ENCODE results near the gene TMEM135.

TMEM135 gene

GRCh38 chr11:87347854-87348253 lies 310.1 kb downstream of the TMEM135 start:
- no peak overlapping the region for H3K4me3 ChIP-seq (ENCODE audit: low read length)
- no peak for TF ChIP-seq ZNF274 (IDR thresholded peaks at IDR 0.05; ENCODE audit: low read depth, low read length)

- TF ChIP-seq ZNF274 (IDR thresholded peaks at IDR 0.05; ENCODE audit: low read depth, low read length), result no peak
- H3K4me3 ChIP-seq (ENCODE audit: low read length), result no peak overlapping the region
Observed at GRCh38 chr11:87351676-87352075, 313.9 kb downstream of the TMEM135 start.

GRCh38 chr11:87352759-87353707 lies 315.3 kb downstream of the TMEM135 start:
- TF ChIP-seq ZNF274 (IDR thresholded peaks at IDR 0.05; ENCODE audit: low read depth, low read length), result no peak
- no peak overlapping the region for H3K4me3 ChIP-seq (ENCODE audit: low read length)

- H3K4me3 ChIP-seq (ENCODE audit: low read length), result no peak overlapping the region
Observed at GRCh38 chr11:87353771-87354345, 316.1 kb downstream of the TMEM135 start.

GRCh38 chr11:87355596-87355995 lies 317.9 kb downstream of the TMEM135 start:
- no peak overlapping the region for H3K4me3 ChIP-seq (ENCODE audit: low read length)
- TF ChIP-seq ZNF274 (IDR thresholded peaks at IDR 0.05; ENCODE audit: low read depth, low read length), result no peak

More at GRCh38 chr11:87353771-87354345, 316.1 kb downstream of the TMEM135 start:
- TF ChIP-seq ZNF274 (IDR thresholded peaks at IDR 0.05; ENCODE audit: low read depth, low read length), result no peak

GRCh38 chr11:87356428-87356827 lies 318.7 kb downstream of the TMEM135 start:
- no peak for TF ChIP-seq ZNF274 (IDR thresholded peaks at IDR 0.05; ENCODE audit: low read depth, low read length)
- no peak overlapping the region for H3K4me3 ChIP-seq (ENCODE audit: low read length)

- TF ChIP-seq ZNF274 (IDR thresholded peaks at IDR 0.05; ENCODE audit: low read depth, low read length), result no peak
- H3K4me3 ChIP-seq (ENCODE audit: low read length), result no peak overlapping the region
Observed at GRCh38 chr11:87358461-87358860, 320.7 kb downstream of the TMEM135 start.

GRCh38 chr11:87359401-87359800 lies 321.7 kb downstream of the TMEM135 start:
- H3K4me3 ChIP-seq (ENCODE audit: low read length), result no peak overlapping the region
- no peak for TF ChIP-seq ZNF274 (IDR thresholded peaks at IDR 0.05; ENCODE audit: low read depth, low read length)

GRCh38 chr11:87361891-87362290 lies 324.2 kb downstream of the TMEM135 start:
- no peak for TF ChIP-seq ZNF274 (IDR thresholded peaks at IDR 0.05; ENCODE audit: low read depth, low read length)

GRCh38 chr11:87366346-87366745 lies 328.6 kb downstream of the TMEM135 start:
- no peak for TF ChIP-seq ZNF274 (IDR thresholded peaks at IDR 0.05; ENCODE audit: low read depth, low read length)

More at GRCh38 chr11:87361891-87362290, 324.2 kb downstream of the TMEM135 start:
- no peak overlapping the region for H3K4me3 ChIP-seq (ENCODE audit: low read length)

GRCh38 chr11:87366763-87367405 lies 329.1 kb downstream of the TMEM135 start:
- TF ChIP-seq ZNF274 (IDR thresholded peaks at IDR 0.05; ENCODE audit: low read depth, low read length), result no peak
- H3K4me3 ChIP-seq (ENCODE audit: low read length), result no peak overlapping the region

More at GRCh38 chr11:87366346-87366745, 328.6 kb downstream of the TMEM135 start:
- no peak overlapping the region for H3K4me3 ChIP-seq (ENCODE audit: low read length)

GRCh38 chr11:87368151-87368550 lies 330.4 kb downstream of the TMEM135 start:
- H3K4me3 ChIP-seq (ENCODE audit: low read length), result no peak overlapping the region
- TF ChIP-seq ZNF274 (IDR thresholded peaks at IDR 0.05; ENCODE audit: low read depth, low read length), result no peak

GRCh38 chr11:87368858-87369480 lies 331.2 kb downstream of the TMEM135 start:
- no peak overlapping the region for H3K4me3 ChIP-seq (ENCODE audit: low read length)
- TF ChIP-seq ZNF274 (IDR thresholded peaks at IDR 0.05; ENCODE audit: low read depth, low read length), result no peak

- TF ChIP-seq ZNF274 (IDR thresholded peaks at IDR 0.05; ENCODE audit: low read depth, low read length), result no peak
- H3K4me3 ChIP-seq (ENCODE audit: low read length), result no peak overlapping the region
Observed at GRCh38 chr11:87369888-87370287, 332.2 kb downstream of the TMEM135 start.
